ENCODE data around the gene TKFC.

TKFC gene

DNA sequence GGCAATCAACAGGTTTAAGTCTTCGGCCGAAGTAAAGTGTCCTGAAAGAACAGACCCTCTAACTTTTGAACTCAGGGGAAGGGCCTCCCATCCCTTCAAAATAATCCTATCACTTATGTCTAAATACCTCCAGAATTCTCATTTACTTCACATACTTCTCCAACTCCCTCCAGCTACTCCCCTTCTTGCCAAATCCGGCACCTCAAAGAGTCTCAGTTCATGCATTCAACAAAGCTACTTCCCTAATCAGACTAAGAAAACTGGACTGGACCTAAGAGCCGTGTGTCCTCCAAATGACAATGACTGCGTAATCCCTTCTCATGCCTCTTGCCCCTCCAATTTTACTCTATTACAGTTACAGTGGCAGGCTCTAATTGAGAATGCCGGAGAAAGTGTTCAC is 1.4 kb upstream of the TKFC start:
- TF ChIP-seq CTCF (IDR thresholded peaks at IDR 0.05; ENCODE audit: low read depth, low read length): no peak
- in situ Hi-C loops (cut with HindIII; ENCODE audit: low sequenced_read_pairs): no loop called here
- DNase-seq (ENCODE audit: low read depth, low spot score): no peak
- peak overlapping the region; percentile 95 for H3K4me3 ChIP-seq (ENCODE audit: low read depth, low read length)

- H3K4me3 ChIP-seq (ENCODE audit: low read depth, low read length): peak overlapping the region; percentile 95
- in situ Hi-C loops (cut with HindIII; ENCODE audit: low sequenced_read_pairs): no loop called here
- peak; percentile 20 for DNase-seq (ENCODE audit: low read depth, low spot score)
- TF ChIP-seq CTCF (IDR thresholded peaks at IDR 0.05; ENCODE audit: low read depth, low read length): peak; percentile 5
Observed at GRCh38 chr11:61332281-61332796, 689 bp upstream of the TKFC start.

- TF ChIP-seq CTCF (IDR thresholded peaks at IDR 0.05; ENCODE audit: low read depth, low read length): no peak
- no peak for DNase-seq (ENCODE audit: low read depth, low spot score)
- in situ Hi-C loops (cut with HindIII; ENCODE audit: low sequenced_read_pairs): no loop called here
- H3K4me3 ChIP-seq (ENCODE audit: low read depth, low read length): peak overlapping the region; percentile 95
Observed at GRCh38 chr11:61333550-61334433, 764 bp downstream of the TKFC start.

DNA sequence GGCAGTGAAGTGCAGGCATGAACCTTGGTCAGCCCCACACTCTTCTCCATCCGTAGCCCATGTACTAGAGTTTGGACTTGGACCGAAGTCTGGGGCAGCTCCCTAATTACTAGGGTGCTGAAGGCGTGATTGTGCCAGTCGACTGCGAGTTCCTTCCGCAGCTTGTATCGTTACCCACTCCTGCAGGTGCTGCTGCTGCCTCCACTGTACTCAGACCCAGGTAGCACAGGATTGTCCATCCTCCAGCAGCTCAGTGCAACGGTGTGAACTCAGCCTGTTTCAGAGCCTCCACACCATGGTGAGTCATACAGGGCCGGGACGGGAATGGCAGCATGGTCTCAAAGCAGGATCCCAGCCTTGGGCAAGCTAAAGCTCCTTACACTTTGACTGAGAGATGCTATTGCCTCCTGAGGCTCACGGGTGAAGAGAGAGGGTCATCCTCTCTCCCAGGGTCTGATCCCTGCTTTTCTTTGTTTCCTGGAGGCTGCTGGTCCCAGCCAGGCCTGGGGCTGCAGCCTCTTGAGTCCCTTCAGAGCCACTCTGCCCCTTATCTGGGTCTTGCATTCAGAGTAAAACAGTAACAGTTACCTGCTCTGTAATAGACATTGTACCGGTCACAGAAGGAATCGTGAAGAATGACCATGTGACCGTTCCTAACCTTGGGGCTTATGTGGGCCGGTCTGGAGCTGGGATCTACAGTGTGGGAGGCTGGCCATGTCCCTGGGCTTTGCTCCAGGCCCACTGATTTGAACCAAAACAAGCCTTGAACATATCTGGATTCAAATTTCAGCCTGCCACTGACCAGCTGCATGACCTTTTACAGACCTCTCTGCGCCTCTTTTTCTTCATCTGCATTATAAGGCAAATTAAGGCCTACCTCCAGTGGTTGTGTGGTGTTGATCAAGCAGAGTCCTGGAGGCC is 1.7 kb downstream of the TKFC start:
- DNase-seq (ENCODE audit: low read depth, low spot score): peak; percentile 44
- in situ Hi-C loops (cut with HindIII; ENCODE audit: low sequenced_read_pairs): no loop called here
- no peak for TF ChIP-seq CTCF (IDR thresholded peaks at IDR 0.05; ENCODE audit: low read depth, low read length)
- no peak overlapping the region for H3K4me3 ChIP-seq (ENCODE audit: low read depth, low read length)

DNA sequence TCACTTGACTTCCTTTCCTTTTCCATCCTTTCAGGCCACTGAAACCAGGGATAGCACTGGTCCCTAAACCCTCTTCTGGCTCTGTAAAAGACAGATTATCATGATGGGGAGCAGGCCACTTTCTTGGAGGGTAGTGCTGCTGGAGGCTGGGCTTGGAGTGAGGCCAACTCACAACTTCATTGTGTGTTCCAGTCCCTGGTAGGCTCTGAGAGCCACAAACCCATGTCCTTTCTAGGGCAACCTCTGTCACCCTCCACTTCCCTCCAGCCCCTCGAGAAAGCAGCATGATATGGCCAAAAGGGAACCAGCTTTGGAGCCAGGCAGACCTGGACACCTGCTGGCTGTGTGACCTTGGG is 2.3 kb downstream of the TKFC start:
- TF ChIP-seq CTCF (IDR thresholded peaks at IDR 0.05; ENCODE audit: low read depth, low read length): no peak
- H3K4me3 ChIP-seq (ENCODE audit: low read depth, low read length): no peak overlapping the region
- in situ Hi-C loops (cut with HindIII; ENCODE audit: low sequenced_read_pairs): no loop called here
- DNase-seq (ENCODE audit: low read depth, low spot score): no peak

DNA sequence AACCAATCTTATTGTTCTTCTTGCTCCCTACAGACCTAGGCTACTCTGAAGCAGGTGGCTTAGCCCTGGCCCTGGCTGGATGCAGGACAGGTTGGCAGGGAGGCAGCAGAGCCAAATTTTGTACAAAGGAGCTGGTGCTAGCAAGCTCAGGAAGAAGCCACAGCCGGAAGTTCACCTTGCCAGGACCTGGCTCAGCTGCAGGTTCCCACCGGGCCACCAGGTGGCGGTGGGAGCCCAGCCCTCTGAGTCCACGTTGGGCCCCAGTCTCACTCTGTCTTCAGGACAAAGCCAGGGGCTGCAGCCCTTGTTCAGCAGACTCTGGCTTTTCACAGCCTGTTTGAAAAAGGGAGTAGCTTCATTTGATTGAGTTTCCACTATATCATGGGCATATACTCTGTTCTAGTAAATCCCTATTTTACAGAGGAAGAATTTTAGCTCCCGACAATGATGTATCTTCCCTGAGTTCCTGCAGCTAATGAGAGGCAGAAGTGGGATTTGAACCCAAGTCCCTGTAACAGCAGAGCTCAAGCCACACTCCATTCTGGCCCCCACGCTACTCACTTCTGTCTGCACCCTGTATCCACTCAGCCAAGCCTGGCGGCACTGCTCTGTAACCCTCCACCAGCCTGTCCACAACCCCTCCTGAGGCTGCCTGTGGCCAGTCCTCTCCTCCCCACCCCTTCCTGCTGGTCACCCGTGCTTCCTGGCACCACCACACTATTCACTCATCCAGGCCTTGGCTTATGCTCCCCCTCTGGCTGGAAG is 3.3 kb downstream of the TKFC start:
- in situ Hi-C loops (cut with HindIII; ENCODE audit: low sequenced_read_pairs): no loop called here
- peak; percentile 99 for TF ChIP-seq CTCF (IDR thresholded peaks at IDR 0.05; ENCODE audit: low read depth, low read length)
- no peak overlapping the region for H3K4me3 ChIP-seq (ENCODE audit: low read depth, low read length)
- peak; percentile 79 for DNase-seq (ENCODE audit: low read depth, low spot score)

All from astrocyte of the spinal cord (primary cell).